GM18870 (cell line): ENCODE measurements around the gene RGS6.

Source experiments
- ATAC-seq: cut with Tn5 transposase; IDR thresholded peaks from one replicate; pipeline ENCODE4 v1.9.1; 2021; ENCODE audit warnings: moderate library complexity; ENCODE audit not compliant: unreplicated experiment

Gene RGS6

GRCh38 chr14:72070458-72070857, 138.2 kb downstream of the RGS6 start:
- no peak for ATAC-seq

GRCh38 chr14:72075649-72076334, 143.6 kb downstream of the RGS6 start:
- no peak for ATAC-seq

GRCh38 chr14:72081137-72081536, 148.9 kb downstream of the RGS6 start:
- ATAC-seq, result no peak

GRCh38 chr14:72084935-72085334, 152.7 kb downstream of the RGS6 start:
- no peak for ATAC-seq

GRCh38 chr14:72089625-72090024, 157.4 kb downstream of the RGS6 start:
- ATAC-seq, result no peak

- no peak for ATAC-seq
Measured at GRCh38 chr14:72094844-72095582, 162.8 kb downstream of the RGS6 start.

GRCh38 chr14:72097173-72097783, 165.0 kb downstream of the RGS6 start:
- no peak for ATAC-seq

GRCh38 chr14:72098210-72098609, 166.0 kb downstream of the RGS6 start:
- ATAC-seq, result no peak

GRCh38 chr14:72099566-72099965, 167.3 kb downstream of the RGS6 start:
- no peak for ATAC-seq

- no peak for ATAC-seq
Measured at GRCh38 chr14:72104011-72104613, 171.9 kb downstream of the RGS6 start.

- no peak for ATAC-seq
Measured at GRCh38 chr14:72111911-72112310, 179.7 kb downstream of the RGS6 start.

- no peak for ATAC-seq
Measured at GRCh38 chr14:72118841-72119240, 186.6 kb downstream of the RGS6 start.

GRCh38 chr14:72120315-72120714, 188.1 kb downstream of the RGS6 start:
- no peak for ATAC-seq

GRCh38 chr14:72123755-72124154, 191.5 kb downstream of the RGS6 start:
- no peak for ATAC-seq

GRCh38 chr14:72124171-72124570, 191.9 kb downstream of the RGS6 start:
- no peak for ATAC-seq

GRCh38 chr14:72126091-72126490, 193.9 kb downstream of the RGS6 start:
- ATAC-seq, result no peak

- no peak for ATAC-seq
Measured at GRCh38 chr14:72126561-72126960, 194.3 kb downstream of the RGS6 start.

GRCh38 chr14:72128629-72129028, 196.4 kb downstream of the RGS6 start:
- ATAC-seq, result no peak

- no peak for ATAC-seq
Measured at GRCh38 chr14:72129291-72129690, 197.1 kb downstream of the RGS6 start.

- no peak for ATAC-seq
Measured at GRCh38 chr14:72141084-72141483, 208.9 kb downstream of the RGS6 start.

- ATAC-seq, result no peak
Measured at GRCh38 chr14:72142328-72142727, 210.1 kb downstream of the RGS6 start.

- no peak for ATAC-seq
Measured at GRCh38 chr14:72146241-72146640, 214.0 kb downstream of the RGS6 start.
